HCT116 (cell line): ENCODE data around the gene KIAA1671. TPM values are rescaled to one million over a fixed set of nuclear protein-coding genes. Genes with fewer than 3 reads are reported as not detected.

Experiments used
- ATAC-seq: fragments of 200-7000 bp; cut with Tn5 transposase; 2 replicates; pipeline ENCODE4 v1.9.1; 2020; ENCODE audit warnings: mild to moderate bottlenecking, moderate library complexity
- BruUV-seq: library from RNA; stranded (reverse); fragments of 400-500 nt; replicated peaks from 2 replicates; lab custom pipeline; 2021; lab: Mats Ljungman, UMichigan
- CTCF ChIA-PET: fragments of 300-600 bp; sonication (Branson Sonifier 250); formaldehyde crosslinking; loops from one replicate; lab custom pipeline; 2021; ENCODE audit warnings: antibody characterized with exemption; lab: Charles Lee
- POLR2A ChIA-PET: fragments of 300-600, 350-600 bp; sonication (Branson Sonifier 250); formaldehyde crosslinking; loops from one replicate; lab custom pipeline; 2021; ENCODE audit warnings: antibody characterized with exemption; lab: Charles Lee
- RAD21 ChIA-PET, 2 experiments: fragments of 300-600 bp; sonication (Branson Sonifier 250); formaldehyde crosslinking; loops; one replicate each; lab custom pipeline; 2023; ENCODE audit warnings: low total read pairs in 2 of 2; ENCODE audit not compliant: uncharacterized antibody in 2 of 2, unreplicated experiment in 2 of 2, low non-redundant PET in 1 of 2; lab: Charles Lee
- DNase-seq: peaks from one replicate; pipeline ENCODE4 v3.0.0-alpha.2; 2010; ENCODE audit warnings: low read depth, low spot score
- H2AFZ ChIP-seq: fragments of 200-600 bp; shearing (Covaris generic), sonication (generic); 2 replicates; pipeline ENCODE4 v1.6.1; 2017; ENCODE audit warnings: low read depth, mixed run types, mixed read lengths, antibody characterized with exemption, low read length; ENCODE audit not compliant: poor library complexity, severe bottlenecking
- H3K27ac ChIP-seq: 2 replicates; pipeline ENCODE4 v1.5.1; 2012; ENCODE audit warnings: low read depth, low read length
- H3K27me3 ChIP-seq: fragments of 200-600 bp; sonication (generic); 2 replicates; pipeline ENCODE4 v1.6.1; 2016; ENCODE audit warnings: mixed run types, low read length, mixed read lengths; ENCODE audit not compliant: insufficient read depth
- H3K36me3 ChIP-seq, 2 experiments: fragments of 200-500 bp in 1 of 2; fragments of 200-600 bp in 1 of 2; sonication (Bioruptor generic) in 1 of 2; sonication (generic) in 1 of 2; 2 replicates each; pipeline versions ENCODE4 v1.5.1 to v1.6.1; 2014 to 2016; ENCODE audit warnings: low read length in 2 of 2, inconsistent platforms in 1 of 2, mixed read lengths in 1 of 2, mixed run types in 1 of 2; ENCODE audit not compliant: insufficient read depth in 2 of 2, control insufficient read depth in 1 of 2
- H3K4me1 ChIP-seq, 2 experiments: fragments of 200-600 bp in 1 of 2; sonication (generic) in 1 of 2; 2 replicates each; pipeline versions ENCODE4 v1.5.1 to v1.6.1; 2012 to 2017; ENCODE audit warnings: low read length in 2 of 2, inconsistent platforms in 1 of 2, mild to moderate bottlenecking in 1 of 2, mixed read lengths in 1 of 2, mixed run types in 1 of 2, moderate library complexity in 1 of 2; ENCODE audit not compliant: insufficient read depth in 2 of 2, control insufficient read depth in 1 of 2
- H3K4me2 ChIP-seq: fragments of 200-600 bp; sonication (generic); 2 replicates; pipeline ENCODE4 v1.6.1; 2017; ENCODE audit warnings: mixed run types, low read length, mixed read lengths
- H3K4me3 ChIP-seq, 2 experiments: fragments of 200-600 bp in 1 of 2; sonication (generic) in 1 of 2; replicated peaks in 1 of 2; 2 replicates each; pipeline ENCODE4 v1.5.1; 2011 to 2016; ENCODE audit warnings: low read length in 2 of 2, control low read depth in 1 of 2, low read depth in 1 of 2, mild to moderate bottlenecking in 1 of 2, mixed read lengths in 1 of 2, mixed run types in 1 of 2
- H3K79me2 ChIP-seq: fragments of 200-600 bp; sonication (generic); 2 replicates; pipeline ENCODE4 v1.6.1; 2017; ENCODE audit warnings: mild to moderate bottlenecking, mixed run types, low read length, moderate library complexity, mixed read lengths; ENCODE audit not compliant: insufficient read depth
- H3K9ac ChIP-seq: fragments of 200-600 bp; sonication (generic); 2 replicates; pipeline ENCODE4 v1.6.1; 2016; ENCODE audit warnings: low read length, mixed read lengths
- H3K9me2 ChIP-seq: fragments of 200-600 bp; sonication (generic), shearing (Covaris generic); 2 replicates; pipeline ENCODE4 v1.6.1; 2017; ENCODE audit warnings: mixed run types, mild to moderate bottlenecking, moderate library complexity; ENCODE audit not compliant: insufficient read depth
- H3K9me3 ChIP-seq, 2 experiments: fragments of 200-500 bp in 1 of 2; fragments of 200-600 bp in 1 of 2; sonication (Bioruptor generic) in 1 of 2; sonication (generic) in 1 of 2; 2 replicates each; pipeline ENCODE4 v1.6.1; 2014 to 2017; ENCODE audit warnings: low read length in 2 of 2, mixed read lengths in 2 of 2, inconsistent platforms in 1 of 2, low read depth in 1 of 2, mild to moderate bottlenecking in 1 of 2, mixed run types in 1 of 2, moderate library complexity in 1 of 2; ENCODE audit not compliant: control insufficient read depth in 1 of 2, insufficient read depth in 1 of 2
- H4K20me1 ChIP-seq: fragments of 200-600 bp; sonication (generic), shearing (Covaris generic); 2 replicates; pipeline ENCODE4 v1.6.1; 2017; ENCODE audit warnings: mixed run types, mild to moderate bottlenecking, moderate library complexity; ENCODE audit not compliant: insufficient read depth
- EZH2phosphoT487 ChIP-seq: fragments of 200-600 bp; IDR thresholded peaks from 2 replicates; pipeline ENCODE4 v1.6.1; 2018; ENCODE audit warnings: antibody characterized with exemption, borderline replicate concordance
- YY1 ChIP-seq: IDR thresholded peaks from 2 replicates; pipeline ENCODE4 v1.6.1; 2011; ENCODE audit warnings: low read length, low read depth, moderate library complexity, mild to moderate bottlenecking; ENCODE audit not compliant: insufficient replicate concordance; ENCODE audit errors: extremely low read depth
- intact Hi-C: fragments of 100-400 bp; cut with micrococcal nuclease; formaldehyde crosslinking; loops from 2 replicates; pipeline ENCODE4 v1.10.0; 2022
- total RNA-seq: library from RNA; stranded (reverse); gene quantifications from one replicate; pipeline ENCODE4 v1.2.1, GENCODE V29; 2021; ENCODE audit not compliant: unreplicated experiment
- TF ChIP-seq, protein P1 (sequence below): IDR thresholded peaks from 2 replicates; pipeline ENCODE4 v1.6.1; 2012
- TF ChIP-seq, protein P2 (sequence below): IDR thresholded peaks from 2 replicates; pipeline ENCODE4 v1.6.1; 2011; ENCODE audit warnings: mild to moderate bottlenecking, low read length, moderate library complexity; ENCODE audit not compliant: insufficient replicate concordance; ENCODE audit errors: extremely low read depth

The KIAA1671 gene
- total RNA-seq, 1 experiment from 2014 or later, result 36.8 TPM

DNA sequence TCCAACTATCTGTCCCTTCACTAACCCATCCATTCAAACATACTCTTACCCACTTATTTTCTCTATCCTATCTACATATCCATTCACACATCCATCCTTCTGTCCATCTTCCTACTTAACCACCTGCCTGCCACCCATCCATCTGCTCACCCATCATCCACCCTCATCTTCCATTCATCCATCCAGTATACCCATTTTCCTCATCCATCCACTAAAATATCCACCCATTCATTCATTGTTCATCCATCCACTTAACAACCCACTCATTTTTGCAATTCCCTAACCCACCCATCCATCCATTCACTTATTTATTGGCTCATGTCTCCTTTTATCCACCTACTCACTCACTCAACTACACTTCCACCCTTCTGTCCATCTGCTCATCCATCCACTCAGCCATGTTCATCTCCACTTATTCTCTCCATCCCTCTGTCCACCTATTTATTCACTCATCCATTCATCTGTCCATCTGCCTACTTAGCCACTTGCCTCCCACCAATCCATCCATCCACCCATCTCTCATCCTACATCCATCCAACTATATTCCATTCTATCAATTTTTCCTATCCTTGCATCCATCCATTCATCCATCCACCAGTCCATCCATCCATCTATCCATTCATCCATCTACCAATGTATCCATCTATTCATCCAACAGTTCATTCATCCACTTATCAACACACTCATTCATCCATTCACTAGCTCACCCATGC is 16.6 kb upstream of the KIAA1671 start:
- H3K9me3 ChIP-seq, result no peaks in the 10 kb centered on the region
- no peaks in the 10 kb centered on the region; a peak in 1 of 4 replicates for H3K4me1 ChIP-seq
- DNase-seq, result no peak
- BruUV-seq, result no TSS peak
- POLR2A ChIA-PET, result no interaction called here
- H3K4me2 ChIP-seq, result no peak overlapping the region
- RAD21 ChIA-PET, result no interaction called here
- CTCF ChIA-PET, result no interaction called here
- H3K4me3 ChIP-seq, result no peak overlapping the region
- H2AFZ ChIP-seq, result no peak overlapping the region
- no peak for ATAC-seq
- no peaks in the 10 kb centered on the region for H4K20me1 ChIP-seq
- TF ChIP-seq, protein P1, sequence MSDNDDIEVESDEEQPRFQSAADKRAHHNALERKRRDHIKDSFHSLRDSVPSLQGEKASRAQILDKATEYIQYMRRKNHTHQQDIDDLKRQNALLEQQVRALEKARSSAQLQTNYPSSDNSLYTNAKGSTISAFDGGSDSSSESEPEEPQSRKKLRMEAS, result no peak
- TF ChIP-seq, protein P2, sequence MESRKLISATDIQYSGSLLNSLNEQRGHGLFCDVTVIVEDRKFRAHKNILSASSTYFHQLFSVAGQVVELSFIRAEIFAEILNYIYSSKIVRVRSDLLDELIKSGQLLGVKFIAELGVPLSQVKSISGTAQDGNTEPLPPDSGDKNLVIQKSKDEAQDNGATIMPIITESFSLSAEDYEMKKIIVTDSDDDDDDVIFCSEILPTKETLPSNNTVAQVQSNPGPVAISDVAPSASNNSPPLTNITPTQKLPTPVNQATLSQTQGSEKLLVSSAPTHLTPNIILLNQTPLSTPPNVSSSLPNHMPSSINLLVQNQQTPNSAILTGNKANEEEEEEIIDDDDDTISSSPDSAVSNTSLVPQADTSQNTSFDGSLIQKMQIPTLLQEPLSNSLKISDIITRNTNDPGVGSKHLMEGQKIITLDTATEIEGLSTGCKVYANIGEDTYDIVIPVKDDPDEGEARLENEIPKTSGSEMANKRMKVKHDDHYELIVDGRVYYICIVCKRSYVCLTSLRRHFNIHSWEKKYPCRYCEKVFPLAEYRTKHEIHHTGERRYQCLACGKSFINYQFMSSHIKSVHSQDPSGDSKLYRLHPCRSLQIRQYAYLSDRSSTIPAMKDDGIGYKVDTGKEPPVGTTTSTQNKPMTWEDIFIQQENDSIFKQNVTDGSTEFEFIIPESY, result no peak
- TF ChIP-seq YY1 (no peak), EZH2phosphoT487 (no peak)
- H3K36me3 ChIP-seq, result no peaks in the 10 kb centered on the region
- peaks cover 12% of the 10 kb centered on the region for H3K27me3 ChIP-seq
- no peaks in the 10 kb centered on the region for H3K79me2 ChIP-seq
- no peaks in the 10 kb centered on the region for H3K9me2 ChIP-seq
- H3K9ac ChIP-seq, result no peak overlapping the region
- no peak overlapping the region for H3K27ac ChIP-seq
- intact Hi-C loops, result loop anchor here (5.0 kb wide), 1 partner anchor 169 kb away; no protein-coding TSS in a partner anchor
